Activated CD4-positive, alpha-beta T cell treated with anti-CD3 and anti-CD28 coated beads, Interleukin-2, amount 50 U/mL, for 1 hour (primary cell): ENCODE results near the gene XXYLT1.

Experiments used
- DNase-seq: peaks from one replicate; pipeline ENCODE4 v3.0.0-alpha.2; 2020

Gene XXYLT1

GRCh38 chr3:195087328-195087727 lies 183.6 kb downstream of the XXYLT1 start:
- DNase-seq: no peak

GRCh38 chr3:195086885-195087284 lies 184.1 kb downstream of the XXYLT1 start:
- DNase-seq: no peak

DNA sequence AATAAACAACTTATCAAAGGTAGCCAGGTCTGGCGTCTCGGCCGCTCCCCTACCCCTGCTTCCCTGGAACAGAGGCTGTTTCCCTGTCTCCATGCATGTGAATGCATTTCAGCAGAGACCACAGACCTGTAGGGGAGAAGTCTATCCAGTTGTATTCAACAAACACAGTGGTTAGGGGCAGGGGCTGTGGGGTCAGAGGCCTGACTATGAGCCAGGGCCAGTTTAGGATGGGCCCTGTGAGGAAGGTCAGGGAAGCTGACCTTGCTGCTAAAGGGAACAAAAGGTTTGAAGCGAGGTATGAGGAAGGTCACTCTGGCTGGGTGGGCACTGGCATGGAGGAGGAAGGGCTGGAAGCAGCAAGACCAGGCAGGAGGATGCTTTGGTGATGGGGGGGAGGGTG lies 184.6 kb downstream of the XXYLT1 start:
- no peak for DNase-seq

GRCh38 chr3:195085356-195086130 lies 185.4 kb downstream of the XXYLT1 start:
- no peak for DNase-seq

DNA sequence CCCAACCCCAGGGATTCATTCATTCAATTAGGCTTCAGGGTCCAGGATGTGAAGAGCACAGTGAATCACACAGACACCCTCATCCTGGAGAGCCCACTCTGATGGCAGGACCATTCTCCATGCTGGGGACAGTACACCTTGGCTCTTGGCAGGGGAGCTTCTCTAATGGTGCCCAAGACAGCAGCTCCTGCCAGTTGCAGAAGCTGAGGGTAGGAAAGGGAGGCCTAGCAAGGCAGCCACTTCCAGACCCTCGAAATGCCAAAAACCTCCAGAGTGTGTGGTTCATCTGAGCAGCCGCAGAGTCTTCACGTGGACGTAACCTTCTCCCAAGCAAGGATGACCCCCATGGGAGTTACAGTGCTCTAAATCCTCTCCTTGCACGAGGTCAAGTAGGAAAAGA lies 186.2 kb downstream of the XXYLT1 start:
- DNase-seq: no peak

DNA sequence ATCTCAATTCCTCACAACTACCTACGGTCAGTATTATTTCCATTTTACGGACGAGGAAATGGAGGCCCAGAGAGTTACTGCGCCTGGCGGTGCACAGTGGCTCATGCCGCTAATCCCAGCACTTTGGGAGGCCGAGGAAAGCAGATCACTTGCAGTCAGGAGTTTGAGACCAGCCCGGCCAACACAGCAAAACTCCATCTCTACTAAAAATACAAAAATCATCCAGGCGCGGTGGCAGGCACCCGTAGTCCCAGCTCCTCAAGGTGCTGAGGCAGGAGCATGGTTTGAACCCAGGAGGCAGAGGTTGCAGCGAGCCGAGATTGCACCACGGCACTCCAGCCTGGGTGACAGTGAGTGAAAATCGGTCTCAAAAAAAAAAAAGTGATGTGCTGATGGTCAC lies 187.3 kb downstream of the XXYLT1 start:
- no peak for DNase-seq

- no peak for DNase-seq
Observed at GRCh38 chr3:195082811-195083210, 188.1 kb downstream of the XXYLT1 start.

GRCh38 chr3:195081242-195081963 lies 189.6 kb downstream of the XXYLT1 start:
- no peak for DNase-seq

GRCh38 chr3:195080571-195081151 lies 190.3 kb downstream of the XXYLT1 start:
- no peak for DNase-seq

DNA sequence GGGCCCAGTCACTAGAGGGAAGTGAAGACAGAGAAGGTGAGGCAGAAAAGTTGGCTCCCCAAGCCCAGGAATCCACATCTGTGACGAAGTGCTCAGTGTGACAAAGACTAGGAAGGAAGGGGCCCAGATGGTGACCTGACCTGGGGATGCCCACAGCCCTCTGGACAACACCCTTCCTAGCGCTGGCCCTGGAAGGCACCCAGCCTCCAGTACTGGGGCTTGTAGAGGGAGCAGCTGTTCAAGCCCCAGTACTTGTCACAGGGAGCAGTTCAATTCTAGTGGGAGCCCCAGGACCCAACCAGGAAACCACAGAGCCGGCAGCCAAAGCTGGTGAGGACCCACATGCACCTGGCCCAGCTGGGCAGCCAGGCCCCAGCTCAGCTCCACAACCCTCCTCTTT lies 190.8 kb downstream of the XXYLT1 start:
- DNase-seq: no peak

- DNase-seq: no peak
Observed at GRCh38 chr3:195079636-195080035, 191.3 kb downstream of the XXYLT1 start.

- no peak for DNase-seq
Observed at GRCh38 chr3:195078891-195079440, 192.0 kb downstream of the XXYLT1 start.

DNA sequence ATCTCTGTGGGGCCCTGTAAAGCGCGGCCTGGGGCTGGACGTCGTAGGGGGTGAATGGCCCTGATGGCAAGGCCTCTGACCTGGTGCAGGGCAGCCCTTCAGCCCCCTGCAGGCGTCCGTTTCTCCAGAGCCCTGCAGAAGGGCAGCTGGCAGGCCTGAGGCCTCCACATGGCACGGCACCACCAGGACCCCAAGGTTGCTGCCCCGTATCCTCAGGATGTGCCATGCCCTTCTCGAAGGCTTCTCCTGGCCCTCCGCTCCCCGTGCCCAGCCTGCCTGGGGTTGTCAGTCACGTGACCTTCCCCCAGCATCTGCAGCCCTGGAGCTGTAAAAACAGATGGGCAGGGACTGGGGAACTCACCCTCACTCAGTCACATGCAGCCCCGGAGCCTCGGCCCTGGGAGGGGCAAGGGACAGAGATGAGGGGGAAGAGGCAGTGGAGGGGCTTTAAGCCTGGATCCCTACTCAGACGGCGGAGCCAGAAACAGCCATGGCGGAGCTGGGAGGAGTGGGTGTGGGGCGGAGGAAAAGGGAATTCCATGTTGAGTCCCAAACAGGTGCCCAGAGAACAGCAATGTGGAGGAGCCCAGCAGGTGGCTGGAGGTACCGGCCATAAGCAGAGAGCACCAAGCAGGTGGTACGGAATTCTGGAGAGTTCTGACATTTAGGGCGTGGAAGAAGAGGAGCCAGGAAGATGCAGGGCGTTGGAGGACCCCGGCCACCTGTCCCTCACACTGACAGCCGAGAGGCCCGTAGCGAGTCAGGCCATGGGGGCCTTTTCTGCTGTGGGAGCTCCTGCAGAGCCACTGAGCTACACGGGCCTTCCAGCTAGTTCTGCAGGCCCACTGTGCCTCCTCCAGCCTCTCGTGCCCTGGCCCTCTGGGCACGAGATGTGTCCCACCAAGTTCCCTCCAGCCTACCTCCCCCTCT lies 193.1 kb downstream of the XXYLT1 start:
- no peak for DNase-seq

DNA sequence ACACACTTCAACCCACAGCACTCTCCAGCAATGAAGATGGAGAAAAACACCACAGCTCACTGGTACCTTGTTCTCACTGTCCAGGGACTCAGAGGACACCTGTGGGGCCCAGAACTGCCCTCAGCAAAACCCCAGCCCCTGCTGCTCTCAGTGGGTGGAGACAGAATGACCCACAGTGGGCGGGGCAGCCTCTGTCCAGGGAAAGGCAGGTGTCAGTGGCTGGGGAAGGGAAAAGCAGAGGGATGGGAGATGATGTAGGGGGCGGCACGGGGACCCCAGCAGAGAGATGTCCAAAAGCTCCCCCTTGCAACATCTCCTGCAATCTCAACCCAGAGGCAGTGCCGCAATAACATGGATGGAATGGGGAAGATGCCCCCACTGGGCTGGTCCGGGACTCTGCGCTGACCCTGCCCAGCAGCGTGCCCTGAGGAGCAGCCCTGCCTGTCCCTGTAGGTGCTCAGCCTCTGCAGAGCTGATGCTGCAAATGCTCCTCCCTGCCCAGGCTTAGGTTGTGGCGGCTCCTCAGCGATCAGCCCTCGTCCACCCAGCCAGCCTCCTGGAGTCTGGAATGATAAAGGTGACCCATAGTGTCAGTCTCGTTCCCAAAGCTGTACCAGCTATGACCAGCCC lies 193.9 kb downstream of the XXYLT1 start:
- no peak for DNase-seq

GRCh38 chr3:195075941-195076875 lies 194.8 kb downstream of the XXYLT1 start:
- no peak for DNase-seq

DNA sequence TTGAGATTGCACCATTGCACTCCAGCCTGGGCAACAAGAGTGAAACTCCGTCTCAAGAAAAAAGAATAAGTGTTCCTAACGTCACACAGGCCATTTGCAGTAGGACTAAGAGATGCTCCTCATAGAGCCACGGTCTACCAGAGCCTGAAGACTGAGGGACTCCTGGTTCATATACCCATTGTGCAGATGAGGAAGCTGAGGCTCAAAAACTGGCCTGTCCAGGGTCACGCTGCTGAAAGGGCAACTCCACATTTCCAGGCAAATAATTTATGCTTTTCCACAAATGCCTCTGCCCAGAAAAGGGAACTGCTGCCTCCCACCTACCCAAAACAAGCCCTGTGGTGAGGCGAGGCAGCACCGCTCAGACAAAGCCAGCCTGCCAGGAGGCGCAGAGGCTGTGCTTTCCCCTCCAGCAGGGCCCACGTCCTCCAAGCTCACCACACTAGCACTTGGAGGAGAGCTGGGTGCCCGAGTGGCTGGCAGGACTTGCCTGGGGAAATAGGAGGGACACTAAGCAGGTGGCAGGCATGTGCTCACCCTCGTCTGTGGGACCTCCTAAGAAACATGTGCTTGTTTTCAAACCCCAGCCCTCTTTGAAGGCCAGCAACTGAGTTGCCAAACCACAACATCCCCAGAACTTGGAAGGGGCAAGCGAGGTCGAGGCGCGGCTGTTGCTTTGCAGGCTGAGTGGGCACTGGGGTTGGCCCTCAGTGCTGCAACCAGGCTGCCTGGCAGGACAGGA lies 195.6 kb downstream of the XXYLT1 start:
- DNase-seq: no peak

DNA sequence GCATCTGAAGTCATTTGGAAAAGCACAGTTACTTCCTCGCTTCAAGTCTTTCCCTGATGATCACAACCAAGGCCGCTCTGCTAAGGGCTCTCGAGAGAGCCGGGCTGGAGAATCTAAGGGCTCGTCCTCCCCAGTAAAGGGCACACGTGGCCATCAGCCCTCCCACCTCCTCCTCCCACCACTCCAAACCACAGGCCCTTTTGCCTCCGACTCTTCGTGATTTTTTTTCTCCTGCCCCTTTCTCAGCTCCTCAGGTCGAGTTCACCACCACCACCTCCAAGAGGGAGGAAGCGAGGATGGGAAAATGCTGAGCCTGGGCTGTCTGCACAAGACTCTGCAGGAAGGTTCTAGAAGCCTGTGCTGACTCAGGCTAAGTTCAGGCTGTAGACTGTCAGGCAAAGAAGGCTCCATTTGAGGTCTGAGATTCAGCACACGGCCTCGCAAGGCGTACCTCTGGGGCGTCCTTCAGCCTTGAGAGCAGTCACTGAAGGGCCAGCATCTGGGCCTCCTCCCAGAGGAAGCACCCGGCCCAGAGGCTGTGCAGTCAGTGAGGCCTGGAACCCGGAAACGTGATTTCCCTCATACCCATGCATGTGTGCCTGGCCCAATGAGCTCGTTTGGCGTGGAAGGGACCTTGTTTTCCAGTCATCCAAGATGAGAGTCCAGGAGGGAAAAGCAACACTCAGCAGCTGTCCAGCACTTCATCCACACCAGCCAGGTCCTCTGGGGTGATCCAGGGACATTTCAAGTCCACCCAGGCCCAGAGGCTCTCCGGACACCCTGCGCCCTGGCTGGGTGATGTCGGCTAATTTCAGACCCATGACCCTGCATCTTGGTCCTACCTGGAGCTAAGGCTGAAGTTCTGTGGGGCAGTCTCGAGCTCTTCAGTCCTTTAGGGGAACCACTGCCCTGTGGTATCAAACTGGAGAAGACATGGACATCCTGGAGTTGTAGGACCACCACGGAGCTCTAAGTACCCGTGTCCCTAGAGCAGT lies 196.8 kb downstream of the XXYLT1 start:
- DNase-seq: no peak

DNA sequence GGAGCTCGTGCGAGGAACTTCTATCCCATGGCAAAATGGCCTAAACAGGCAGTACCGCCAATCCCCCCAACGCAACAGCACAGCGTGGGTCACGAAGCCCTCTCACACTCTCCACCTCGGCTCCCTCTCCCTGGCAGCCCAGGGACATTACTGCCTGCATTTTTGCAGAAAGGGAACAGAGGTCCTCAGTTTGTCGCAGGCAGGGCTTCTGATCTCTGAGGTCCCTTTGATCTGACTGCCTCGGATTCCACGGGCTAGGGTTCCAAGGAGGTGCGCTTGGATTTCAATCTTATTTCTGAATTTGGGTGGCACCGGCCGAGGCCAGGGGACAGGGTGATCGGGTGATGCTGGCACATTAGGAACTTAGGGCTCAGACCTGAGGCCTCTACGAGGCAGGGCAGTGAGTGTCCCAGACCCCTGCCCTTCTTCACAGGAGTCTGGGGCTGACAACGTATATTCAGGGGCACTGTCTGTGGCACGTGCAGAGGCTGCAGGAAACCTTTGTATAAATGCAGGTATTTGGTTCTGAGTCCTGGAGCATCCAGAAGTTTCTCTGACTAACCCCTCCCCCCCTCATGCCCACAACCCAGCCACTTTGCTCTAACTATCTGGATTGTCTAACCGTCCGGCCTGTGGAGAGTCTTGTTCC lies 197.9 kb downstream of the XXYLT1 start:
- DNase-seq: no peak
